Activated T-helper 2 cell treated with anti-CD3 and anti-CD28 coated beads, Interferon-gamma antibody, Interleukin-2, Interleukin-4, amounts not matched to agents 10 μg/mL and 5 μg/mL and 100 μg/mL, durations not matched to agents 14 hours and 24 hours and 36 hours (primary cell): ENCODE data around the gene VDAC1. TPM values are rescaled to one million over a fixed set of nuclear protein-coding genes. Genes with fewer than 3 reads are reported as not detected.
A peak's percentile ranks its signal among the peaks of the same experiment; 100 is the strongest.

Experiments
- DNase-seq: peaks from one replicate; pipeline ENCODE4 v3.0.0; 2021; ENCODE audit warnings: low spot score
- H3K27ac Mint-ChIP-seq: one replicate; pipeline ENCODE4 v1.8.0; 2021; ENCODE audit warnings: mixed read lengths
- H3K27me3 Mint-ChIP-seq: one replicate; pipeline ENCODE4 v1.8.0; 2021; ENCODE audit warnings: low read depth, mixed read lengths
- H3K36me3 Mint-ChIP-seq: one replicate; pipeline ENCODE4 v1.8.0; 2021; ENCODE audit warnings: low read depth, mixed read lengths
- H3K4me1 Mint-ChIP-seq: one replicate; pipeline ENCODE4 v1.8.0; 2021; ENCODE audit warnings: low read depth, mixed read lengths
- H3K4me3 Mint-ChIP-seq: one replicate; pipeline ENCODE4 v1.8.0; 2021; ENCODE audit warnings: low read depth, mild to moderate bottlenecking, moderate library complexity, mixed read lengths
- H3K9me3 Mint-ChIP-seq: one replicate; pipeline ENCODE4 v1.8.0; 2021; ENCODE audit warnings: mixed read lengths
- intact Hi-C: fragments of 100-400 bp; cut with micrococcal nuclease; formaldehyde crosslinking; loops from one replicate; pipeline ENCODE4 v1.15.1; 2023
- total RNA-seq: library from RNA; stranded (reverse); gene quantifications from 2 replicates; pipeline ENCODE4 v1.2.3, GENCODE V29; 2022

The VDAC1 gene
- total RNA-seq, 1 donor from 2014 or later, result 459 TPM

- intact Hi-C loops, result no loop called here
- Mint-ChIP-seq H3K27me3 (no peaks in the 10 kb centered on the region), H3K9me3 (no peaks in the 10 kb centered on the region), H3K4me1 (peaks cover 47% of the 10 kb centered on the region), H3K4me3 (no peak overlapping the region), H3K36me3 (no peaks in the 10 kb centered on the region), H3K27ac (peak overlapping the region; percentile 97)
- no peak for DNase-seq
Measured at GRCh38 chr5:133928587-133929393, 76.0 kb downstream of the VDAC1 start.

DNA sequence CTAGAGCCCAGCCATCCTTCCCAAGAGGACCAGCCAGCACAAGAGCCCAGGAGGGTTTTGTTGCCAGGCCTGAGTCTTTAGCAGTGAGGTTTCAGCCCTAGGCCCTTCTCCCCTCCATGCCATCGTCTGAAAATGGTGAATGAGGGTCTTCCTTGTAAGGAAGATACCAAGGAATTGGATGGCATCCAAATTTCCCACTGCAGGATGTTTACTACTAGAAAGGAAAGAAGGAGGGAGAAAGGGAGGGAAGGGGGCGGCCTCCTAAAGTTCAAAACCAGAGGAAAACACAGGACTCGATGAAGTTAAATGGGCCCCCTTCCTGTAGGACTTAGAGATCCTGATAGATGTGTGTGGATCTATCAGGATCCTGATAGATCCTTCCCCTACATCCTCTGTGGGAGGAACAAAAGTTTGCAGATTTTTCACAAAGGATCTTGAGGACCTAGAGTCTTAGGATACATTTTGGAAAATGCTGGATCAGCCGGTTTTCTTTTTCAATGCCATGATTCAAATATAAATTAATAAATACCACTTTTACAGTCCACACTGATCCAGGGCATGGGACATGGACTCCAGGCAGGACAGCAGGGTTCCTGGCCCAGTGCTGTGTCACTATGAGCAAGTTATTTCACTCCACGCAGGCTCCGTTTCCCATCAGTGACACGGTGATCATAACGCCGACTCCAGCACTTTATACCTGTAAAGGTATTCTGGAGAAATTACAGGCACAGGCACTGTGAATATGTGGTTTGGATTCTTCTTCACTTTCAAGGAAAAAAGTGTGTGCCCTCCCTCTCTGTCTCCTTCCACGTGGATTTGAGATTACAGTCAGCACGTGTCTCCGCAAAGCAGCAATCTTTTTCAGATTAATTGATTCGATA lies 77.2 kb downstream of the VDAC1 start:
- no peak overlapping the region for H3K4me3 Mint-ChIP-seq
- intact Hi-C loops, result no loop called here
- H3K36me3 Mint-ChIP-seq, result no peaks in the 10 kb centered on the region
- no peaks in the 10 kb centered on the region for H3K27me3 Mint-ChIP-seq
- H3K9me3 Mint-ChIP-seq, result no peaks in the 10 kb centered on the region
- DNase-seq, result no peak
- peak overlapping the region; percentile 52 for H3K27ac Mint-ChIP-seq
- peaks cover 40% of the 10 kb centered on the region for H3K4me1 Mint-ChIP-seq

GRCh38 chr5:133926489-133927299 lies 78.1 kb downstream of the VDAC1 start:
- Mint-ChIP-seq H3K36me3 (no peaks in the 10 kb centered on the region), H3K4me1 (peaks cover 36% of the 10 kb centered on the region), H3K4me3 (no peak overlapping the region), H3K27ac (peak overlapping the region; percentile 58), H3K27me3 (no peaks in the 10 kb centered on the region), H3K9me3 (no peaks in the 10 kb centered on the region)
- intact Hi-C loops, result no loop called here
- no peak for DNase-seq

DNA sequence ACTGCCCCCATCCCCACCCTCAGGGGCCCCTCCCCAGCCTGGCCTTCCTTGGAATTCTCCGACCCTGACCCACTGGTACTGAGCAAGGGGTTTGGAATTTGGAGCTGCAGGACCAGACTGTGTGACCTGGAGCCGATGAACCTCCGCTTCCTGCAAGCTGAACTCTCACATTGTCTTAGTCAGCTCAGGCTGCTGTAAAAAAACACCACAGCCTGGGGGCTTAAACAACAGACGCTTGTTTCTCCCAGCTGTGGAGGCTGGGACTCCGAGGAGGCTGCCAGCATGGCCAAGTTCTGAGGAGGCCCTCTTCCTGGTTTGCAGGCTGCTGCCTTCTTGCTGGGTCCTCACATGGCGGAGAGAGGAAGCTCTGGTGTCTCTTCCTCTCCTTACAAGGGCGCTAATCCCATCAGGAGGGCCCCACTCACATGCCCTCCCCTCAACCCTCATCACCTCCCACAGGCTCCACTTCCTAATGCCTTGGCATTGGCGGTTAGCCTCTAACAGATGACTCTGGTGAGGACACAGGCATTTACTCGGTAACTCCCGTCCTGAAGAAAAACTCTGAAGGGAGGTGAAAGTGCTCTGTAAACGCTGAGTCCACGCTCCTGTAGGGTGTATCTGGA lies 78.8 kb downstream of the VDAC1 start:
- Mint-ChIP-seq H3K27me3 (no peaks in the 10 kb centered on the region), H3K27ac (no peak overlapping the region), H3K4me1 (peaks cover 29% of the 10 kb centered on the region), H3K4me3 (no peak overlapping the region), H3K9me3 (no peaks in the 10 kb centered on the region), H3K36me3 (no peaks in the 10 kb centered on the region)
- intact Hi-C loops, result no loop called here
- no peak for DNase-seq

DNA sequence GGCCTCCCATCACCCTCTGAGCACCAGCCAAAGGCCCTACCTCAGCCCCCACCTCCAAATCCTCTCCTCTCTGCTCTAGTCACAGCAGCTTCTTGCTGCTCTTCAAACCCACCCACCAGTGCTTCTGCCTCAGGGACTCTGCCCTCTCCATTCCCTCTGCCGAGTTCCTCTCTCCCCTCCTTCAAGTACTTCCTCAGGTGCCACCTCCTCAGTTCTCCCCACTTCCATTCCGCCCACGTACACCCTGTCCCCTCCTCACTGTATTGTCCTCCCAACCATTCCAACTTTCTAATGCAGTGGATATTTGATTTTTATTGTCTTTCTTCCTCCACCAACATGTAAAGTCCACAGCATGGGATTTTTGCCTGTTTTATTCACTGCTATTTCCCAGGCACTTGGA lies 79.5 kb downstream of the VDAC1 start:
- intact Hi-C loops, result no loop called here
- Mint-ChIP-seq H3K9me3 (no peaks in the 10 kb centered on the region), H3K36me3 (no peaks in the 10 kb centered on the region), H3K4me1 (peaks cover 29% of the 10 kb centered on the region), H3K27ac (peak overlapping the region; percentile 17), H3K4me3 (no peak overlapping the region), H3K27me3 (no peaks in the 10 kb centered on the region)
- no peak for DNase-seq

DNA sequence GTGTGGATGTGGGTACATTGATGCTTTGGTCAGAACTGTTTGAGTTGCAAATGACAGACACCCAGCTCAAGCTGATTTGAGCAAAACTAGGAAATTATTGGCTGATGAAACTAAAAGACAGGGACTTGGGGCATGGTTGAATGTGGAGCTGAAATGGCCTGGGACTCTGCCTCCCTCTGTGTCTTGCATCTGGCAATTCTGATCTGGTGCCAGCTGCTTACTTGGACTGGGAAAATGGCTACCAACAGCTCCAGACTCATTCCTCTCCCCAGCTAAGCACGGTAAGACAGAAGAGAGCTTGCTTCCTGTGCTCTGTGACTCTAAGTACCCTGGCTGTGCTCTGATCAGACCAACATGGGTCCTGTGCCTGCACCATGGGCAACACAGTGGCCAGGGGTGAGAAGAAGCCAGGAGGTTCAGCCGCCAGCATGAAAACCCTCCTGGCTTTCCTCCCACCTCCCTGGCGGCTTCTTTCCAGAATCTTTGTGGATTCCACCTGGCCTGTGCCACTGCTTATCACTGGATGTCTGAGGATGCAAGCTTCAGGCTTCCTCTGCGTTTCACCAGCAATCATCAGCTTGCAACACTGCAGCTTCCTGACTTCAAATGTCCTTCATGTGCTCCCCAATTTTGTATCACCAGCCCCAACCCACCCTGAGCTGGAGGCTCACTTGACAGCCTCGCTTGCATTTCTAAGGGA lies 80.4 kb downstream of the VDAC1 start:
- H3K27me3 Mint-ChIP-seq, result no peaks in the 10 kb centered on the region
- intact Hi-C loops, result no loop called here
- H3K9me3 Mint-ChIP-seq, result no peaks in the 10 kb centered on the region
- peaks cover 27% of the 10 kb centered on the region for H3K4me1 Mint-ChIP-seq
- no peak for DNase-seq
- no peak overlapping the region for H3K4me3 Mint-ChIP-seq
- H3K27ac Mint-ChIP-seq, result no peak overlapping the region
- no peaks in the 10 kb centered on the region for H3K36me3 Mint-ChIP-seq

DNA sequence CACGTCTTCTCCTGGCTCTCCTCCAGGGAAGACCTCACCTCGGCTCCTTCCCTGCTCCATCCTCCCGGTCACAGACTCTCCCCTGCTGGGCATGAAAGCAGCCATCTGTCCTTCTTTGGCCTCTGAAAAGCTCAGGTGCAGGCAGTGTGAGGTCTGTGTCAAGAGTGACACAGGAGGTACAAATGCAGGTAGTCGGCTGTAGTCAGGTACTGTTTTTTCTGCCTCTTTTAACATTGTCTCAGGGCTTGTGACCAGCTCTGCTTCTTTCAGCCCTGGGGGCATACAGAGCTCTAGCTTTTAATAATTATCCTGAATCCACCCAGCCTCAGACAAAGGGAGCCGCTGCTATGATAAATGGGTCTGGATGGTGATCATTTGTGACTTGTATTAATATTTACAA lies 82.8 kb downstream of the VDAC1 start:
- Mint-ChIP-seq H3K27ac (no peak overlapping the region), H3K4me3 (no peak overlapping the region), H3K9me3 (no peaks in the 10 kb centered on the region), H3K4me1 (peaks cover 24% of the 10 kb centered on the region), H3K36me3 (no peaks in the 10 kb centered on the region), H3K27me3 (no peaks in the 10 kb centered on the region)
- no peak for DNase-seq
- intact Hi-C loops, result no loop called here

Other genes starting within 250 kb of the VDAC1 start
- 63.7 and 66.7 TPM in 2 replicates for gene C5orf15, start 36.4 kb downstream of the VDAC1 start, total RNA-seq
- 8.4 and 10.0 TPM in 2 replicates for gene TCF7, start 109.7 kb upstream of the VDAC1 start, total RNA-seq
- gene SKP1, start 172.0 kb upstream of the VDAC1 start, total RNA-seq, result 254 and 257 TPM in 2 replicates
- 171 and 179 TPM in 2 replicates for gene PPP2CA, start 221.1 kb upstream of the VDAC1 start, total RNA-seq